HG03520 (cell line): ENCODE measurements around the gene OR6B2.

Source experiments
- ATAC-seq: cut with Tn5 transposase; IDR thresholded peaks from one replicate; pipeline ENCODE4 v1.9.1; 2021; ENCODE audit warnings: mild to moderate bottlenecking, moderate library complexity; ENCODE audit not compliant: unreplicated experiment

Gene OR6B2

DNA sequence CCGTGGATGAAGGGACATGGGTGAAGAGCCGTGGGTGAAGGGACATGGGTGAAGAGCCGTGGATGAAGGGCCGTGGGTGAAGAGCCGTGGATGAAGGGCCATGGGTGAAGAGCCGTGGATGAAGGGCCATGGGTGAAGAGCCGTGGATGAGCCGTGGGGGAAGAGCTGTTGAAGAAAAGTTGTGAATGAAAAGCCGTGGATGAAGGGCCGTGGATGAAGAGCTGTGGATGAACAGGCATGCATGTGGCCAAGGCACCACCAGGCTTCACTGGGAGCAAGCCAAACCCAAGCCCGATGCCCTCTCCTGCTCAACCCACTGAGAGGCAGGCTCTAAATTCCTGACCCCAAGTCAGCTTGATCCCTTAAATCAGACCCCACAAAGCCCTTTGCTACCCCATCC lies 12.5 kb upstream of the OR6B2 start:
- ATAC-seq: no peak

GRCh38 chr2:240041363-240041762 lies 11.1 kb upstream of the OR6B2 start:
- no peak for ATAC-seq

DNA sequence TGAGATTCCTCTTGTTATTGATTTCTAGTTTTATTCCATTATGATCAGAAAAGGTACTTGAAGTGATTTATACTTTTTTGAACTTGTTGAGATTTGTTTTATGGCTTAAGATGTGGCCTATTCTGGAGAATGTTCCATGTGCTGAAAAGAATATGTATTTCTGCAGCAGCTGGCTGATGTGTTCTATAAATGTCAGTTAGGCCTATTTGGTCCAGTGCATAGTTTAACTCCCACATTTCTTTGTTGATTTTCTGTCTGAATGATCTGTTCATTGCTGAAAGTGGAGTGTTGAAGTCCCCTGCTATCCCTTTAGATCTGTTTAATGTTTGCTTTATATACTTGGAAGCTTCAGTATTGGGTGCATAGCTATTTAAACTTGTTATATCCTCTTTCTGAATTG lies 7.1 kb upstream of the OR6B2 start:
- no peak for ATAC-seq

- no peak for ATAC-seq
Observed at GRCh38 chr2:240033330-240033678, 3.1 kb upstream of the OR6B2 start.

DNA sequence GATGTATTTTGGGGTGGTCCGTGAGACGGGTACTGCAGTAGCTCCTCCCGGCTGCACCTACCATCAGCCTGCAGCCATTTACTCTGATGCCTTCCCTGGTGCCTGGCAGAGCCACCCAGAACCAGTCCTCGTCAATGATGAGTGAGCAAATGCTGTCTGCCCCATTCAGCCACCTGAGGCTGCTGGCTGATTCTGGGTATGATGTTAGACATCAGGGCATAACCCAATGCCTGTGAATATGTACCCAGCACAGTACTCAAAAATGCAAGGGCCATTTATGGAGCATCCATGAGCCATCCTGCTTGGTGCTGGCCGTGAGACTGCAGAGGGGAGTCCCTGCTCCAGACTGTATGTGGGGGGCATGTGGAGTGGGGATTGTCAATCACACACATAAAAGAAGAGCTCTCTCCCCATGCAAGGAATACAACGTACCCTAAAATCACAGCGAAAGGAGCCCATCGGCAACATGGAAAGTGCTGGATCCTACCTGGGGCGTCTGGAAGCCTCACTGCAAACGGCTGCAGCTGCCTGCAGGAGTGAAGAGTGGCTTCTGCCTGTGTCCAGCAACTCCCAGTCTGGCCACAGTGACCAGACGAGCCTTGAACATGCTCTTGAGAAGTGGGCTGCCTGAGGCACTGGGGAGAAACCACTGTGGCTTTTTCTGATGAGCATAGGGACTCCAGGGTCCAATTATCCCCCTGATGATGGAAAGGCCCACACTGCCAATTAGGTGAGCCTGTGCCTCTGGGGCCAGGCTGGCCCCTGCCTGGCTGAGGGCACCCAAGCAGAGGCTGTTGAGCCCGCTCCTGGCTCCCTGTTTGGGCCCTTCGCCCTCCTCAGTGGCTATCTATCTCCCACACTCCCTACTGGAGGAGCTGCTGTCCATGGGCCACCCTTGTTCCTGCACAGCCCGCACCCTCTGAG lies 2.4 kb upstream of the OR6B2 start:
- no peak for ATAC-seq

- no peak for ATAC-seq
Observed at GRCh38 chr2:240024766-240025165, 5.5 kb downstream of the OR6B2 start.

DNA sequence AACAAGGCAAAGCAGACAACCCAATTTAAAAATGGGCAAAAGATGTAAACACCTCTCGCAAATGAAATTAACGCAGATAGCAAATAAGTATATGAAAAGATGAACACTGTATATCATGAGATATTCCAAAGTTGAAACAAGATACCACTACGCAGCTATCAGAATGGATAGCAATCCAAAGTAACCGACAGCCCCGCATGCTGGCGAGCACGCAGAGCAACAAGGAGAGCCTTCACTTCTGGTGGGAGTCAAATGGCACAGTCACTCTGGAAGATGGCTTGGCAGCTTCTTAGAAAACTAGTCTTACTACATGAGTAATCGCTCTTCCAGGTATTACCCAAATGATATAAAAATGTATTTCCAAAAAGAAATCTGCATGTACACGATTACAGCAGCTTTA lies 6.4 kb downstream of the OR6B2 start:
- no peak for ATAC-seq

DNA sequence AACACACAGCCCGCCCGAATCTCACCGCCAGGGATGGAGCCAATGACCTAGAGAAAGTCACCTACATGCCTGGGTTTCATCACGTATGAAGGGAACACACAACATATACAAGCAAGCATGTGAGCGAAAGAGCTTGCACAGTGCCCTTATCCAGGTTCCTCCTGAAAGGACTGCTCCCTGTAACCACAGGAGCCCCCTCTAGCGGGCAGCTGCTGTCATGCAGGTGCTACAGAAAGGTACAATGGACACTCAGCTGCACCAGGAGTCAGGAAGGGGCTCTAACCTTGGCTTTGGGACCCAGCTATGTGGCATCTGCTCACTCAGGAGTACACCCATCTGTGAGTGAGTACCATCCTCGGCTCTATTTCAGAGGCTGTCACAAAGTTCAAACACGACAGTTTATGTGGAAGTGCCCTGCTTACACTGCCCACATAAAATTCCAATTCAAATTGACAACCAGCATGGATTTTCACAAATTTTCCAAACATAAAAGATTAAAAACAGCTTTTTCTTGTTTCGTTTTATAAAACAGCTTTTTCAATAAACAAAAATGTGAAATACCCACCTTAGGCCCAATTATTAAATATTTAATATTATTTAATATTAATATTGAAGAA lies 8.6 kb downstream of the OR6B2 start:
- ATAC-seq: no peak

DNA sequence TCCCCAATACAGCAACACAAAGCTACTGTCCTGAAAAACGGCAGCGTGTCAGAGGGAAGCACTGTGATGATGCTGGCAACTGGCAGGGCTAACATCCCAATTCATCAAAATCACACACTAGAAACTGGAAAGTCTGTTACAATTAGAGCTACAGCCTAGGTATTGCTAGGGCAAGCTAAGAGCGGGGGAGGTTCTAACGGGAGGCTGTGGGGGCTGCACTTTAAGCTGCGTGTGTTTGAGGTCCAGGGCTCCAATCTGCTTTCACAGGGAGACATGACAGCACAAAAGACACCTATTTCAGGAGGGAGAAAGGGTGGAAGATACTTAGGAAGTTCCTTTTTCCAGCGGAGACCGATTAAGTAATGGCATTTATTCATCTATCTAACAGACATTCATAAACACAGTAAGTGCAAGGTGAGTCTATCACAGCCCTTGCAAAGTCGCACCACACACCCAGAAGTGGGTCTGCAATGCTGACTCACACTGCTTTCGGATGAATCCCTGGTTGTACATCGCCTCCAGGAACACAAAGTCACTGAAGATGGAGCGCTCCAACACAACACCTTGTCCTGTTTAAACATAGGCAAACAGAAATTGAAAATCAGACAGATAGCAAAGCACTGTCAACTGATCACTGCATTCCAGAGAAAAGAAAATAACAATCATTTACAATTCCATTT lies 12.0 kb downstream of the OR6B2 start:
- ATAC-seq: no peak

- no peak for ATAC-seq
Observed at GRCh38 chr2:240014327-240014726, 15.9 kb downstream of the OR6B2 start.

GRCh38 chr2:240013343-240013742 lies 16.9 kb downstream of the OR6B2 start:
- no peak for ATAC-seq

DNA sequence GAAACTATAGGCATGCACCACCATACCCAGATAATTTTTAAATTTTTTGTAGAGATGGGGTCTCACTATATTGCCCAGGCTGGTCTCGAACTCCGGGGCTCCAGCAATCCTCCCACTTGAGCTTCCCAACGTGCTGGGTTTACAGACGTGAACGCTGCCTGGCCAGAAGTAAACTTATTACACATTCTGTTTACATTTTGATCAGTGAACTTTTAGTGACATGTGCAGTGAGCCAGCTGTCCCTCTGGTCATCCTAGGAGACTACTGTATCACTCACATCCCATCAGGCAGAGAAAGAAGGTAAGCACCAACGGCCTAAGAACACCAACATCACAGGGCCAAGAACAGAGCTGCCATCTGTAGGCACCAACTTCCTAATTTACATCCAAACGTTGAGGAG lies 27.2 kb downstream of the OR6B2 start:
- ATAC-seq: no peak

DNA sequence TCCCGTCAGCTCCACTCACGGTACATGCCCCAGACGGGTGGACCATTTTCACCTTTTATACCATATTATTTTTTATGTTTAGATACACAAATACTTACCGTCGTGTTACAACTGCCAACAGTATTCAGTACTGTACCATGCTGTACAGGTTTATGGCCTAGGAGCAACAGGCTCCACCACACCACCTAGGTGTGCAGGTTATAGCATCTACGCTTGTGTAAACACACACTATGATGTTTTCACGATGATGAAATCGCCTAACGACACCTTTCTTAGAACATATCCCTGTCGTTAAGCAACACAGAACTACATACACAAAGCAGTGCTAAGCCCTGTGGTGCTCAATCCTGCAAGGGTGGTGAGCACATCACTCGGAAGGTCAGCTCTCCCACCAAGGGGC lies 29.6 kb downstream of the OR6B2 start:
- ATAC-seq: no peak

DNA sequence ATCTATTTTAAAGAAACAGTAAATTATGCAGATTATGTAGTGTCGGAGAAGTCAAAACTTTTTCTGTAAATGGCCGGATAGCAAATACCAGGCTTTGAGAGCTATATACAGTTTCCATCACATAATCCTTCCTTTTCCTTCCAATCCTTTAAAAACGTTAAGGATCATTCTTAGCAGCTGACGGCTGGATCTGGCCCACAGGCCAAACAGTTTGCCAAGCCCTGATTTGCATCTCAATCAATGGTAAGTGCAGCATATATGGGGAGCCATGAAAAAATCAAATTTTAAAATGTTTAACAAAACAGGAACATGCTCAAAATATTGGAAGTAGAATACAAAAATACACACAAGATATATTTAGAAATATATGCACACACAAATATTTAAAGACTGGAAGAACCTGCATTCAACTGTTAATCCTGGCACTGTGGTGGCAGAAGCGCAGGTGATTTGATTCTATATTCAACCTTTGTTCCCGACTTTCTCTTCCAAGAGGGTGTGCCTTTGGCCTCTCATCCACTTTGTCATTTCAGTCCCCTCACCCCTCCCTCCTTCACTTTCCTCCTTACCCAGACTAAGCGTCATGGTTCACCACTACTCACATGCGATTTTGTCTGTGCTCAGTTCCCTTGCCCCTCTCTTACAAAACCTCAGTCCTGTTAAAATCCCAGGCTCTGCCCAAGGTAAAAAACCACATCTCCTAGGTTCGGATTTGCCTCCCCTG lies 32.4 kb downstream of the OR6B2 start:
- no peak for ATAC-seq

DNA sequence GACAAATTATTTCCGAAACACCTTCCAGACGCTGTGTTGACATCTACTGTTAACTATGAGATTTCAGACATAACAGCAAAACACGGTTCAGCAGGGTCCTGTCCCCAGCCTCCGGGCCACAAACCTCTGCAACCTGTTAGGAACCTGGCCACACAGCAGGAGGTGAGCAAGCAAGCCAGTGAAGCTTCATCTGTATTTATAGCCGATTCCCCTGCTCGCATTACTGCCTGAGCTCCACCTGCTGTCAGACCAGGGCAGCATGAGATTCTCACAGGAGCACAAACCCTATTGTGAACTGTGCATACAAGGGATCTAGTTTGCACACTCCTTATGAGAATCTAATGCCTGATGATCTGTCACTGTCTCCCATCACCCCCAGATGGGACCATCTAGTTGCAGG lies 36.1 kb downstream of the OR6B2 start:
- ATAC-seq: no peak

- ATAC-seq: no peak
Observed at GRCh38 chr2:239993291-239993690, 36.9 kb downstream of the OR6B2 start.

DNA sequence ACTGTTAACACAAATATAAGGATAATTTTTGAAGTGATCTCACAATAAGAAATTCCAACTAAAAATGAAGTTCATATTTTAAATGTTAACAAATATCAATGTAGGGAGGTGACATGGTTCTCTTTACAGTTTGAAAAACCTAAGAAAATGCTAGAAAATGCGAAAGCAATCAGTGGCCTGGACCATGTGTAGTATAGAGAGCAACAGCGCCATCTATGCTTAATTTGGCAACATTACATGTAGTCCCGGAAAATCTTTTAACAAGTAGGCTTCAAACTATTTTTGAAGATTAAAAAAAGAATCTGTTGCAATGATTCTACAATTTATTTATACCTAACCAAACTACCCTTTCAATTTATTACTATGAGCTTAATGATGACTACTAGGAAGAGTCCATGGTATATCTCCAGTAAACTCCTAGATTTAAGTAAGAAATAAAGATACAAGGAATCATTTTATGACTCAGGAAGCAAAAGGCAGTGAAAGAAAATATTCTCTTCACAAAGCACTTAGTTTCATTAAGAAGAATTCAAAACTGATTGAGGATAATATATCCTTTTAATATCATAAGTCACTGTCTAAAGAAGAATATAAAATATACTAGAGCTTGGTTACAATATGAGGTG lies 38.4 kb downstream of the OR6B2 start:
- ATAC-seq: no peak

DNA sequence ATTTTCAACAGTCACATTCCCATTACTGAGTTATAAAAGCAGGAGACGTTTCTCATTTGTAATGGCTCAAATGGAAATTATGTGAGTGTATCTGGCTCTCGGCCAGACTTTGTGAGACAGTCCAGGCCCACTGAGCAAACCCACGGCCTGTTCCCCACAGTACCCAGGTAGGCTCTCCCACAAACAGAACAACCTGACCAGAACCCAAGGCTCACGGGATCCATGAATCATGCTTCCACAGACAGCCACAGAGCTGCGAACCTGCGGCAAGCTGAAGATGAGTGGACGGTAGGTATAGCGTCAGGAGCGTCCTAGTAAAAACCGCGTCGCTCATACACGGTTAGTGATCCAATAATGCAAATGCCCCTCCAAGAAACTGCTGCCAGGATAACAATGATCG lies 39.3 kb downstream of the OR6B2 start:
- ATAC-seq: no peak

DNA sequence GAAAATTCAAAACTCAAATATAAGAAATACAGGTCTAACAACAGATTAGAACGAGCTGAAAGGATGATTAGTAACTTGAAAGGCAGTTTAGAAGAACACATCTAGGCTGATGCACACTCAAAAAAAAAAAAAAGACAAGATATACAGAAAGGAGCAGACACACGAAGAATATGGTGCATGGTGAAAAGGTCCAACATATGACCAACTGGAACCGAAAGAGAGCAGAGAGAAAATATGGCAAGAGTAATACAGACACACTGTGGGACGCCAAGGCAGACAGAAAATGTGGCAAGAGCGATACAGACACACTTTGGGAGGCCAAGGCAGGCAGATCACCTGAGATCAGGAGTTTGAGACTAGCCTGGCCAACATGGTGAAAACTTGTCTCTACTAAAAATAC lies 44.9 kb downstream of the OR6B2 start:
- ATAC-seq: no peak

- no peak for ATAC-seq
Observed at GRCh38 chr2:239984421-239985194, 45.6 kb downstream of the OR6B2 start.
